ENCODE results near the gene TEX13B. TPM values are rescaled to one million over a fixed set of nuclear protein-coding genes. Genes with fewer than 3 reads are reported as not detected.
"Not testable (repeated sequence)": the region's sequence is repeated elsewhere in the genome, so short reads cannot be mapped to it uniquely, and the experiment has no call there.

TEX13B gene
- total RNA-seq, 2 experiments from 2014 or later, result not detected

- no peak overlapping the region for H3K27ac Mint-ChIP-seq
- ChIA-PET POLR2A (no interaction called here), CTCF (no interaction called here)
- intact Hi-C loops (cut with micrococcal nuclease), result no loop called here
- no peak for DNase-seq
- H3K4me3 Mint-ChIP-seq, result no peak overlapping the region
- H3K9me3 Mint-ChIP-seq, result peaks cover 4% of the 10 kb centered on the region
- no peaks in the 10 kb centered on the region for H3K27me3 Mint-ChIP-seq
- peaks cover 5% of the 10 kb centered on the region for H3K36me3 Mint-ChIP-seq
- no peaks in the 10 kb centered on the region for H3K4me1 Mint-ChIP-seq (ENCODE audit: low read depth)
Measured at GRCh38 chrX:107996124-107996523, 14.0 kb upstream of the TEX13B start.

GRCh38 chrX:107985033-107985432 is 2.9 kb upstream of the TEX13B start:
- intact Hi-C loops (cut with micrococcal nuclease), result no loop called here
- H3K27me3 Mint-ChIP-seq, result no peaks in the 10 kb centered on the region
- no peak overlapping the region for H3K27ac Mint-ChIP-seq
- POLR2A ChIA-PET, result no interaction called here
- H3K4me3 Mint-ChIP-seq, result no peak overlapping the region
- no peak for DNase-seq
- peaks cover 2% of the 10 kb centered on the region for H3K4me1 Mint-ChIP-seq (ENCODE audit: low read depth)
- peaks cover 2% of the 10 kb centered on the region for H3K36me3 Mint-ChIP-seq
- CTCF ChIA-PET, result no interaction called here
- H3K9me3 Mint-ChIP-seq, result peaks cover 4% of the 10 kb centered on the region

GRCh38 chrX:107979534-107979933 is 2.6 kb downstream of the TEX13B start:
- Mint-ChIP-seq H3K4me3 (no peak overlapping the region), H3K36me3 (no peaks in the 10 kb centered on the region), H3K27ac (no peak overlapping the region), H3K4me1 (ENCODE audit: low read depth) (peaks cover 4% of the 10 kb centered on the region), H3K27me3 (no peaks in the 10 kb centered on the region), H3K9me3 (no peaks in the 10 kb centered on the region)
- DNase-seq, result peak; percentile 15
- POLR2A ChIA-PET, result no interaction called here
- CTCF ChIA-PET, result interaction anchor here (1.7 kb wide), 1 partner anchor 91 kb away, joined by 5 read pairs; no protein-coding TSS in a partner anchor
- intact Hi-C loops (cut with micrococcal nuclease), result no loop called here

GRCh38 chrX:107978707-107979307 is 3.4 kb downstream of the TEX13B start:
- no peak for DNase-seq
- POLR2A ChIA-PET, result no interaction called here
- no peaks in the 10 kb centered on the region for H3K36me3 Mint-ChIP-seq
- no peak overlapping the region for H3K4me3 Mint-ChIP-seq
- CTCF ChIA-PET, result interaction anchor here (1.2 to 1.7 kb wide), 2 partner anchors 54 to 92 kb away, joined by 3 to 5 read pairs; no protein-coding TSS in a partner anchor
- no peaks in the 10 kb centered on the region for H3K9me3 Mint-ChIP-seq
- H3K27ac Mint-ChIP-seq, result no peak overlapping the region
- peaks cover 4% of the 10 kb centered on the region for H3K4me1 Mint-ChIP-seq (ENCODE audit: low read depth)
- H3K27me3 Mint-ChIP-seq, result no peaks in the 10 kb centered on the region
- intact Hi-C loops (cut with micrococcal nuclease), result no loop called here

GRCh38 chrX:107978071-107978470 is 4.1 kb downstream of the TEX13B start:
- no peak overlapping the region for H3K4me3 Mint-ChIP-seq
- no peak overlapping the region for H3K27ac Mint-ChIP-seq
- peaks cover 4% of the 10 kb centered on the region for H3K4me1 Mint-ChIP-seq (ENCODE audit: low read depth)
- no peaks in the 10 kb centered on the region for H3K27me3 Mint-ChIP-seq
- ChIA-PET CTCF (interaction anchor here (0.6 to 1.7 kb wide), 3 partner anchors 53 to 106 kb away, joined by 3 to 5 read pairs (median 4); no protein-coding TSS in a partner anchor), POLR2A (no interaction called here)
- intact Hi-C loops (cut with micrococcal nuclease), result no loop called here
- no peaks in the 10 kb centered on the region for H3K36me3 Mint-ChIP-seq
- no peak for DNase-seq
- no peaks in the 10 kb centered on the region for H3K9me3 Mint-ChIP-seq

GRCh38 chrX:107971636-107972035 is 10.5 kb downstream of the TEX13B start:
- Mint-ChIP-seq H3K4me3 (no peak overlapping the region), H3K36me3 (no peaks in the 10 kb centered on the region), H3K27me3 (no peaks in the 10 kb centered on the region), H3K27ac (no peak overlapping the region), H3K4me1 (ENCODE audit: low read depth) (no peaks in the 10 kb centered on the region), H3K9me3 (no peaks in the 10 kb centered on the region)
- intact Hi-C loops (cut with micrococcal nuclease), result no loop called here
- no peak for DNase-seq
- CTCF ChIA-PET, result no interaction called here
- POLR2A ChIA-PET, result no interaction called here

- DNase-seq, result no peak
- ChIA-PET POLR2A (no interaction called here), CTCF (no interaction called here)
- Mint-ChIP-seq H3K27ac (no peak overlapping the region), H3K27me3 (no peaks in the 10 kb centered on the region), H3K9me3 (no peaks in the 10 kb centered on the region), H3K4me3 (no peak overlapping the region), H3K4me1 (ENCODE audit: low read depth) (no peaks in the 10 kb centered on the region), H3K36me3 (no peaks in the 10 kb centered on the region)
- intact Hi-C loops (cut with micrococcal nuclease), result no loop called here
Measured at GRCh38 chrX:107970073-107970472, 12.1 kb downstream of the TEX13B start.

GRCh38 chrX:107968623-107969022 is 13.5 kb downstream of the TEX13B start:
- intact Hi-C loops (cut with micrococcal nuclease), result no loop called here
- ChIA-PET CTCF (interaction anchor here (0.6 kb wide), 1 partner anchor 1106 kb away, joined by 3 read pairs; no protein-coding TSS in a partner anchor), POLR2A (no interaction called here)
- Mint-ChIP-seq H3K27me3 (no peaks in the 10 kb centered on the region), H3K4me3 (no peak overlapping the region), H3K27ac (no peak overlapping the region), H3K9me3 (no peaks in the 10 kb centered on the region), H3K36me3 (no peaks in the 10 kb centered on the region), H3K4me1 (ENCODE audit: low read depth) (no peaks in the 10 kb centered on the region)
- DNase-seq, result no peak

GRCh38 chrX:107955337-107955736 is 26.8 kb downstream of the TEX13B start:
- intact Hi-C loops (cut with micrococcal nuclease); H3K36me3 Mint-ChIP-seq; H3K27ac Mint-ChIP-seq; DNase-seq; H3K4me1 Mint-ChIP-seq (ENCODE audit: low read depth); H3K9me3 Mint-ChIP-seq; H3K27me3 Mint-ChIP-seq; H3K4me3 Mint-ChIP-seq; POLR2A ChIA-PET; CTCF ChIA-PET: not testable (repeated sequence)

- intact Hi-C loops (cut with micrococcal nuclease), result no loop called here
- Mint-ChIP-seq H3K27ac (no peak overlapping the region), H3K36me3 (no peaks in the 10 kb centered on the region), H3K4me1 (ENCODE audit: low read depth) (peaks cover 3% of the 10 kb centered on the region), H3K4me3 (no peak overlapping the region), H3K9me3 (no peaks in the 10 kb centered on the region), H3K27me3 (peaks cover 11% of the 10 kb centered on the region)
- POLR2A ChIA-PET, result no interaction called here
- CTCF ChIA-PET, result no interaction called here
- no peak for DNase-seq
Measured at GRCh38 chrX:107940095-107940494, 42.1 kb downstream of the TEX13B start.

- ChIA-PET POLR2A (no interaction called here), CTCF (no interaction called here)
- peaks cover 11% of the 10 kb centered on the region for H3K27me3 Mint-ChIP-seq
- no peaks in the 10 kb centered on the region for H3K36me3 Mint-ChIP-seq
- peaks cover 3% of the 10 kb centered on the region for H3K4me1 Mint-ChIP-seq (ENCODE audit: low read depth)
- DNase-seq, result no peak
- no peak overlapping the region for H3K27ac Mint-ChIP-seq
- intact Hi-C loops (cut with micrococcal nuclease), result no loop called here
- no peaks in the 10 kb centered on the region for H3K9me3 Mint-ChIP-seq
- no peak overlapping the region for H3K4me3 Mint-ChIP-seq
Measured at GRCh38 chrX:107936434-107936730, 45.8 kb downstream of the TEX13B start.

- H3K36me3 Mint-ChIP-seq, result no peaks in the 10 kb centered on the region
- H3K27me3 Mint-ChIP-seq, result peaks cover 11% of the 10 kb centered on the region
- no peaks in the 10 kb centered on the region for H3K9me3 Mint-ChIP-seq
- H3K4me1 Mint-ChIP-seq (ENCODE audit: low read depth), result peaks cover 3% of the 10 kb centered on the region
- CTCF ChIA-PET, result no interaction called here
- DNase-seq, result no peak
- H3K4me3 Mint-ChIP-seq, result peak overlapping the region; percentile 26
- intact Hi-C loops (cut with micrococcal nuclease), result no loop called here
- POLR2A ChIA-PET, result no interaction called here
- no peak overlapping the region for H3K27ac Mint-ChIP-seq
Measured at GRCh38 chrX:107935664-107936433, 46.3 kb downstream of the TEX13B start.

GRCh38 chrX:107935200-107935599 is 47.0 kb downstream of the TEX13B start:
- Mint-ChIP-seq H3K27ac (no peak overlapping the region), H3K9me3 (no peaks in the 10 kb centered on the region), H3K36me3 (no peaks in the 10 kb centered on the region), H3K4me3 (no peak overlapping the region), H3K27me3 (peaks cover 11% of the 10 kb centered on the region), H3K4me1 (ENCODE audit: low read depth) (peaks cover 3% of the 10 kb centered on the region)
- intact Hi-C loops (cut with micrococcal nuclease), result no loop called here
- no peak for DNase-seq
- CTCF ChIA-PET, result no interaction called here
- POLR2A ChIA-PET, result no interaction called here
